Measurements from ENCODE around the gene TLE4. TPM values are rescaled to one million over a fixed set of nuclear protein-coding genes. Genes with fewer than 3 reads are reported as not detected.

Gene TLE4
- total RNA-seq, 1 donor from 2014 or later, result 25.1 TPM

GRCh38 chr9:79574781-79575180 lies 3.0 kb downstream of the TLE4 start:
- H3K4me3 Mint-ChIP-seq, result peak overlapping the region; percentile 90
- intact Hi-C loops (cut with micrococcal nuclease), result loop anchor here (5.0 to 10.0 kb wide), 4 partner anchors 97 to 1542 kb away; partner anchors contain the start of genes CEP78 and GNAQ
- no peak for DNase-seq (ENCODE audit: low spot score)
- H3K36me3 Mint-ChIP-seq (ENCODE audit: low read depth), result peaks cover 29% of the 10 kb centered on the region
- peaks cover 64% of the 10 kb centered on the region for H3K4me1 Mint-ChIP-seq (ENCODE audit: low read depth)
- no peaks in the 10 kb centered on the region for H3K9me3 Mint-ChIP-seq
- peaks cover 8% of the 10 kb centered on the region for H3K27me3 Mint-ChIP-seq (ENCODE audit: insufficient read depth)
- H3K27ac Mint-ChIP-seq, result no peak overlapping the region

- DNase-seq (ENCODE audit: low spot score), result no peak
- intact Hi-C loops (cut with micrococcal nuclease), result loop anchor here (10.0 kb wide), 2 partner anchors 309 to 1341 kb away; partner anchors contain the start of gene CEP78
- H3K4me3 Mint-ChIP-seq, result no peak overlapping the region
- H3K4me1 Mint-ChIP-seq (ENCODE audit: low read depth), result peaks cover 62% of the 10 kb centered on the region
- H3K27ac Mint-ChIP-seq, result no peak overlapping the region
- no peaks in the 10 kb centered on the region for H3K27me3 Mint-ChIP-seq (ENCODE audit: insufficient read depth)
- no peaks in the 10 kb centered on the region for H3K9me3 Mint-ChIP-seq
- peaks cover 33% of the 10 kb centered on the region for H3K36me3 Mint-ChIP-seq (ENCODE audit: low read depth)
Measured at GRCh38 chr9:79575547-79575946, 3.8 kb downstream of the TLE4 start.

- intact Hi-C loops (cut with micrococcal nuclease), result loop anchor here (10.0 kb wide), 2 partner anchors 307 to 1343 kb away; partner anchors contain the start of gene CEP78
- no peak overlapping the region for H3K4me3 Mint-ChIP-seq
- H3K36me3 Mint-ChIP-seq (ENCODE audit: low read depth), result peaks cover 33% of the 10 kb centered on the region
- DNase-seq (ENCODE audit: low spot score), result no peak
- H3K4me1 Mint-ChIP-seq (ENCODE audit: low read depth), result peaks cover 87% of the 10 kb centered on the region
- no peak overlapping the region for H3K27ac Mint-ChIP-seq
- H3K9me3 Mint-ChIP-seq, result no peaks in the 10 kb centered on the region
- no peaks in the 10 kb centered on the region for H3K27me3 Mint-ChIP-seq (ENCODE audit: insufficient read depth)
Measured at GRCh38 chr9:79577969-79578723, 6.4 kb downstream of the TLE4 start.

- Mint-ChIP-seq H3K9me3 (no peaks in the 10 kb centered on the region), H3K27ac (no peak overlapping the region), H3K27me3 (ENCODE audit: insufficient read depth) (no peaks in the 10 kb centered on the region), H3K4me3 (no peak overlapping the region), H3K36me3 (ENCODE audit: low read depth) (peaks cover 33% of the 10 kb centered on the region), H3K4me1 (ENCODE audit: low read depth) (peaks cover 90% of the 10 kb centered on the region)
- intact Hi-C loops (cut with micrococcal nuclease), result loop anchor here (10.0 kb wide), 2 partner anchors 306 to 1344 kb away; partner anchors contain the start of gene CEP78
- no peak for DNase-seq (ENCODE audit: low spot score)
Measured at GRCh38 chr9:79578891-79579290, 7.1 kb downstream of the TLE4 start.

GRCh38 chr9:79579624-79580023 lies 7.9 kb downstream of the TLE4 start:
- Mint-ChIP-seq H3K27me3 (ENCODE audit: insufficient read depth) (no peaks in the 10 kb centered on the region), H3K4me1 (ENCODE audit: low read depth) (peaks cover 90% of the 10 kb centered on the region), H3K27ac (no peak overlapping the region), H3K4me3 (no peak overlapping the region), H3K36me3 (ENCODE audit: low read depth) (peaks cover 30% of the 10 kb centered on the region), H3K9me3 (no peaks in the 10 kb centered on the region)
- DNase-seq (ENCODE audit: low spot score), result no peak
- intact Hi-C loops (cut with micrococcal nuclease), result loop anchor here (10.0 kb wide), 2 partner anchors 305 to 1345 kb away; partner anchors contain the start of gene CEP78

- peaks cover 87% of the 10 kb centered on the region for H3K4me1 Mint-ChIP-seq (ENCODE audit: low read depth)
- no peak overlapping the region for H3K4me3 Mint-ChIP-seq
- intact Hi-C loops (cut with micrococcal nuclease), result no loop called here
- H3K27ac Mint-ChIP-seq, result no peak overlapping the region
- DNase-seq (ENCODE audit: low spot score), result no peak
- H3K36me3 Mint-ChIP-seq (ENCODE audit: low read depth), result peaks cover 27% of the 10 kb centered on the region
- H3K27me3 Mint-ChIP-seq (ENCODE audit: insufficient read depth), result no peaks in the 10 kb centered on the region
- no peaks in the 10 kb centered on the region for H3K9me3 Mint-ChIP-seq
Measured at GRCh38 chr9:79580055-79580454, 8.3 kb downstream of the TLE4 start.

GRCh38 chr9:79581388-79581787 lies 9.6 kb downstream of the TLE4 start:
- intact Hi-C loops (cut with micrococcal nuclease), result no loop called here

GRCh38 chr9:79581794-79582193 lies 10.0 kb downstream of the TLE4 start:
- intact Hi-C loops (cut with micrococcal nuclease), result loop anchor here (1.0 to 2.0 kb wide), 2 partner anchors 8 to 43 kb away; no protein-coding TSS in a partner anchor
- H3K4me1 Mint-ChIP-seq (ENCODE audit: low read depth), result peaks cover 73% of the 10 kb centered on the region
- H3K9me3 Mint-ChIP-seq, result no peaks in the 10 kb centered on the region
- no peaks in the 10 kb centered on the region for H3K27me3 Mint-ChIP-seq (ENCODE audit: insufficient read depth)
- peaks cover 19% of the 10 kb centered on the region for H3K36me3 Mint-ChIP-seq (ENCODE audit: low read depth)
- no peak for DNase-seq (ENCODE audit: low spot score)
- peak overlapping the region; percentile 34 for H3K4me3 Mint-ChIP-seq
- peak overlapping the region; percentile 62 for H3K27ac Mint-ChIP-seq

More at GRCh38 chr9:79581388-79581787, 9.6 kb downstream of the TLE4 start:
- Mint-ChIP-seq H3K4me3 (peak overlapping the region; percentile 11), H3K9me3 (no peaks in the 10 kb centered on the region), H3K4me1 (ENCODE audit: low read depth) (peaks cover 77% of the 10 kb centered on the region), H3K27ac (peak overlapping the region; percentile 62), H3K27me3 (ENCODE audit: insufficient read depth) (no peaks in the 10 kb centered on the region), H3K36me3 (ENCODE audit: low read depth) (peaks cover 20% of the 10 kb centered on the region)
- no peak for DNase-seq (ENCODE audit: low spot score)

- H3K4me3 Mint-ChIP-seq, result no peak overlapping the region
- H3K9me3 Mint-ChIP-seq, result no peaks in the 10 kb centered on the region
- H3K36me3 Mint-ChIP-seq (ENCODE audit: low read depth), result peaks cover 13% of the 10 kb centered on the region
- intact Hi-C loops (cut with micrococcal nuclease), result loop anchor here (1.0 to 2.0 kb wide), 2 partner anchors 9 to 41 kb away; no protein-coding TSS in a partner anchor
- DNase-seq (ENCODE audit: low spot score), result no peak
- no peak overlapping the region for H3K27ac Mint-ChIP-seq
- H3K27me3 Mint-ChIP-seq (ENCODE audit: insufficient read depth), result no peaks in the 10 kb centered on the region
- H3K4me1 Mint-ChIP-seq (ENCODE audit: low read depth), result peaks cover 50% of the 10 kb centered on the region
Measured at GRCh38 chr9:79583952-79584654, 12.3 kb downstream of the TLE4 start.

GRCh38 chr9:79584655-79584982 lies 12.9 kb downstream of the TLE4 start:
- Mint-ChIP-seq H3K9me3 (no peaks in the 10 kb centered on the region), H3K36me3 (ENCODE audit: low read depth) (peaks cover 12% of the 10 kb centered on the region), H3K27ac (no peak overlapping the region), H3K4me3 (no peak overlapping the region), H3K27me3 (ENCODE audit: insufficient read depth) (peaks cover 3% of the 10 kb centered on the region), H3K4me1 (ENCODE audit: low read depth) (peaks cover 50% of the 10 kb centered on the region)
- DNase-seq (ENCODE audit: low spot score), result no peak
- intact Hi-C loops (cut with micrococcal nuclease), result loop anchor here (1.0 kb wide), 1 partner anchor 9 kb away; no protein-coding TSS in a partner anchor

GRCh38 chr9:79588488-79589223 lies 16.9 kb downstream of the TLE4 start:
- Mint-ChIP-seq H3K36me3 (ENCODE audit: low read depth) (peaks cover 18% of the 10 kb centered on the region), H3K4me3 (no peak overlapping the region), H3K27me3 (ENCODE audit: insufficient read depth) (peaks cover 16% of the 10 kb centered on the region), H3K9me3 (no peaks in the 10 kb centered on the region), H3K4me1 (ENCODE audit: low read depth) (peaks cover 50% of the 10 kb centered on the region), H3K27ac (no peak overlapping the region)
- intact Hi-C loops (cut with micrococcal nuclease), result no loop called here
- no peak for DNase-seq (ENCODE audit: low spot score)

- Mint-ChIP-seq H3K4me1 (ENCODE audit: low read depth) (peaks cover 47% of the 10 kb centered on the region), H3K9me3 (no peaks in the 10 kb centered on the region), H3K4me3 (no peak overlapping the region), H3K27me3 (ENCODE audit: insufficient read depth) (peaks cover 16% of the 10 kb centered on the region), H3K36me3 (ENCODE audit: low read depth) (peaks cover 20% of the 10 kb centered on the region), H3K27ac (no peak overlapping the region)
- intact Hi-C loops (cut with micrococcal nuclease), result no loop called here
- no peak for DNase-seq (ENCODE audit: low spot score)
Measured at GRCh38 chr9:79591458-79591857, 19.7 kb downstream of the TLE4 start.

All from activated T-helper 1 cell treated with anti-CD3 and anti-CD28 coated beads, Interleukin-12 subunit alpha, Interleukin-12 subunit beta, Interleukin-2, Interleukin-4 antibody, amounts not matched to agents 30 ng/mL and 10 ng/mL and 1 ng/mL, durations not matched to agents 14 hours and 24 hours and 36 hours (primary cell).